HepG2 (cell line): ENCODE results near the gene PAPOLA. TPM values are rescaled to one million over a fixed set of nuclear protein-coding genes. Genes with fewer than 3 reads are reported as not detected.

Experiments used
- ARNT2 ChIP-seq: sonication (generic); formaldehyde crosslinking; IDR thresholded peaks from 2 replicates; pipeline ENCODE4 v1.8.0; 2022; ENCODE audit warnings: mild to moderate bottlenecking, low read depth, missing genetic modification reagents, moderate library complexity
- CEBPB ChIP-seq: IDR thresholded peaks from 2 replicates; pipeline ENCODE4 v1.6.1; 2011; ENCODE audit warnings: low read depth, low read length, improper control_type of control experiment, borderline replicate concordance
- ELF4 ChIP-seq: sonication (generic); formaldehyde crosslinking; IDR thresholded peaks from 2 replicates; pipeline ENCODE4 v1.5.0; 2020; ENCODE audit warnings: missing genetic modification reagents, mild to moderate bottlenecking, moderate library complexity, borderline replicate concordance
- ESRRA ChIP-seq: sonication (generic); formaldehyde crosslinking; IDR thresholded peaks from 2 replicates; pipeline ENCODE4 v1.5.1; 2020; ENCODE audit warnings: mild to moderate bottlenecking, low read depth, missing genetic modification reagents
- HNF4A ChIP-seq: sonication (generic); formaldehyde crosslinking; IDR thresholded peaks from 2 replicates; pipeline ENCODE4 v1.4.0; 2020; ENCODE audit warnings: missing genetic modification reagents
- MAF1 ChIP-seq: sonication (generic); formaldehyde crosslinking; IDR thresholded peaks from 2 replicates; pipeline ENCODE4 v1.5.0; 2020; ENCODE audit warnings: missing genetic modification reagents, borderline replicate concordance
- MBD4 ChIP-seq: IDR thresholded peaks from 2 replicates; pipeline ENCODE4 v1.6.1; 2012; ENCODE audit warnings: low read length, inconsistent platforms, borderline replicate concordance
- MIXL1 ChIP-seq: IDR thresholded peaks from 2 replicates; pipeline ENCODE4 v1.6.1; 2016
- MTF2 ChIP-seq: sonication (generic); formaldehyde crosslinking; IDR thresholded peaks from 2 replicates; pipeline ENCODE4 v1.5.0; 2020; ENCODE audit warnings: missing genetic modification reagents, borderline replicate concordance
- NR2F1 ChIP-seq, 2 experiments: fragments of 450-650 bp in 1 of 2; formaldehyde crosslinking in 1 of 2; IDR thresholded peaks; 2 replicates each; pipeline versions ENCODE4 v1.5.0 to v1.6.1; 2016 to 2020; ENCODE audit warnings: mild to moderate bottlenecking in 1 of 2, missing compliant biosample characterization in 1 of 2, missing genetic modification reagents in 1 of 2, moderate library complexity in 1 of 2
- POLR2AphosphoS2 ChIP-seq: IDR thresholded peaks from 2 replicates; pipeline ENCODE4 v1.6.1; 2011; ENCODE audit warnings: low read depth, low read length, improper control_type of control experiment
- PRDM4 ChIP-seq: sonication (generic); formaldehyde crosslinking; IDR thresholded peaks from 2 replicates; pipeline ENCODE4 v1.9.0; 2021; ENCODE audit warnings: missing genetic modification reagents, borderline replicate concordance
- RBAK ChIP-seq: sonication (generic); formaldehyde crosslinking; IDR thresholded peaks from 2 replicates; pipeline ENCODE4 v1.5.1; 2020; ENCODE audit warnings: mild to moderate bottlenecking, missing genetic modification reagents
- SMC3 ChIP-seq: IDR thresholded peaks from 2 replicates; pipeline ENCODE4 v1.6.1; 2011; ENCODE audit warnings: low read length, improper control_type of control experiment
- SRSF1 ChIP-seq: fragments of 200-400 bp; formaldehyde crosslinking; optimal IDR thresholded peaks from 2 replicates; pipeline ENCODE3; 2017; ENCODE audit warnings: mild to moderate bottlenecking, low read depth, low read length, moderate library complexity
- STAT5B ChIP-seq: sonication (generic); formaldehyde crosslinking; IDR thresholded peaks from 2 replicates; pipeline ENCODE4 v1.4.0; 2020; ENCODE audit warnings: missing genetic modification reagents
- TARDBP ChIP-seq: sonication (generic); formaldehyde crosslinking; IDR thresholded peaks from 2 replicates; pipeline ENCODE4 v1.8.0; 2022; ENCODE audit warnings: mild to moderate bottlenecking, missing genetic modification reagents
- TCF12 ChIP-seq, 2 experiments: fragments of 450-650 bp in 1 of 2; sonication (generic) in 1 of 2; formaldehyde crosslinking in 1 of 2; IDR thresholded peaks; 2 replicates each; pipeline versions ENCODE4 v1.6.1 to v1.8.0; 2017 to 2022; ENCODE audit warnings: antibody characterized with exemption in 1 of 2, mild to moderate bottlenecking in 1 of 2, missing genetic modification reagents in 1 of 2, moderate library complexity in 1 of 2
- ZNF124 ChIP-seq: sonication (generic); formaldehyde crosslinking; IDR thresholded peaks from 2 replicates; pipeline ENCODE4 v1.4.0; 2020; ENCODE audit warnings: missing genetic modification reagents
- ZNF253 ChIP-seq: sonication (generic); formaldehyde crosslinking; IDR thresholded peaks from 2 replicates; pipeline ENCODE4 v1.8.0; 2022; ENCODE audit warnings: mild to moderate bottlenecking, missing genetic modification reagents, borderline replicate concordance
- ZNF30 ChIP-seq: sonication (generic); formaldehyde crosslinking; IDR thresholded peaks from 2 replicates; pipeline ENCODE4 v1.5.0; 2020; ENCODE audit warnings: mild to moderate bottlenecking, missing genetic modification reagents
- ZNF484 ChIP-seq: sonication (generic); formaldehyde crosslinking; IDR thresholded peaks from 2 replicates; pipeline ENCODE4 v1.5.1; 2020; ENCODE audit warnings: mild to moderate bottlenecking, low read depth, missing genetic modification reagents, borderline replicate concordance
- ZNF652 ChIP-seq: IDR thresholded peaks from 2 replicates; pipeline ENCODE4 v1.6.1; 2016; ENCODE audit warnings: low read depth, borderline replicate concordance
- ZNF674 ChIP-seq: sonication (generic); formaldehyde crosslinking; IDR thresholded peaks from 2 replicates; pipeline ENCODE4 v1.5.0; 2020; ENCODE audit warnings: low read depth, mild to moderate bottlenecking, missing genetic modification reagents
- ZNF777 ChIP-seq: sonication (generic); formaldehyde crosslinking; IDR thresholded peaks from 2 replicates; pipeline ENCODE4 v1.4.0; 2020; ENCODE audit warnings: missing genetic modification reagents
- polyA plus RNA-seq, 8 experiments: library from polyadenylated mRNA; depleted of rRNA in 3 of 8; stranded (reverse) in 7 of 8; unstranded in 1 of 8; fragments of >200 nt; fragmentation: Illumina TruSeq in 4 of 8; extraction: Trizol in 4 of 8; gene quantifications; 2 replicates each; pipeline versions ENCODE4 v1.2.1 to v1.2.3, GENCODE V29; 2011 to 2016; ENCODE audit warnings: low read depth in 4 of 8, missing spikeins in 1 of 8, mixed read lengths in 1 of 8; ENCODE audit not compliant: insufficient read depth in 1 of 8
- total RNA-seq, 5 experiments: library from RNA; depleted of rRNA; stranded (reverse); fragments of >200 nt; fragmentation: Illumina TruSeq; extraction: Trizol; gene quantifications; 2 replicates each; pipeline ENCODE4 v1.2.3, GENCODE V29; 2016; ENCODE audit warnings: low read depth in 1 of 5
- TF ChIP-seq, protein P1 (sequence below): sonication (generic); formaldehyde crosslinking; IDR thresholded peaks from 2 replicates; pipeline ENCODE4 v1.5.1; 2020; ENCODE audit warnings: missing genetic modification reagents, mild to moderate bottlenecking, borderline replicate concordance

PAPOLA gene
- total and polyA plus RNA-seq, 2 of the 13 experiments (the other 11 are each of a cell fraction or from before 2014, with no cell fraction given) = 103 to 151 TPM

DNA sequence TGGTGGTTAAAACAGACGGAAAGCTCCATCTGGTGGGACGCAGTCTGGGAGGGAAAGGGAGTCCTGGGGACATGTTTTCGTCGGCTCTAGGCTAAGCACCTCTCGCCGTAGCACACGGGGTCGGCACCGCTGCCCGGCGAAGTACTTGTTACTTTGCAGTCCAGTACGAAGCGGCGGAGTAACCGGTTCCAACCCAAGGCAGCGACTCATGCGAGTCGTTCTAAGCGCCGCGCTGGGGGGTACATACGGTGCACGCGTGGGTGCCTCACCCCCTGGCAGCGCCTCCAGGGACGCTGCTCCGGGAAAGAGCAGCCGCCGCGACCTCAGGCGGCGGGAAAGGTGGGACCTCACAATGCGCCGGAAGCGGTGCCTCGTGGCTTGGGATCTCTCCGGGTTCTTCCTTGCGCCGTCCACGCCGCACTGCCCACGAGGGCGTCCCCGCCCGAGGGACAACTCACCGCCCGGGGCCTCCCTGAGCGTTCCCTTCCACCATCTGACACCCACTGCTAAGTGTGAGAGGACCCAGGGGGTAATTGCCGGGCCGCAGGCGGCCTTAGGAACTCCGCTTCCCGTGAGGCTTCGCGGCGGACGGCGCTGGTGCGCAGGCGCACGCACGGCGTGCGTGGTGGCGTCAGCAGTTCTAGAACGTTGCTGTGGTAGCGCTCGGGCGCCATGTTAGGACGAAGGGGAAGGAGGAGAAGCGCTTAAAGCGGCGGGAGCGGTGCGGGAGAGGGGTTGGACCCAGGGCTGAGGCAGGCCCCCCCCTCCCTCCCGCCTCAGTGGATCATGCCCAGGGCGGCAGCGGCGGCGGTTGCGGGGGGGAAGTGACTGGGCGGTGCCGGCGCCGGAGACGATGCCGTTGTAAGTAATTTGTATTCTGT, at the start of gene PAPOLA (continued):
- TF ChIP-seq NR2F1 (CRISPR knock-in tag; IDR thresholded peaks at IDR 0.05) (no peak), HNF4A (CRISPR knock-in tag) (no peak; the same call in 1 of the 2 replicates), ARNT2 (CRISPR knock-in tag) (peak; percentile 65; the same call in 1 of the 2 replicates), RBAK (peak; percentile 37; the same call in 1 of the 2 replicates), CEBPB (no peak), ZNF484 (CRISPR knock-in tag) (no peak), MAF1 (CRISPR knock-in tag) (0 out of 2 replicates have a peak, but pooled peaks have one; percentile 37), ZNF777 (CRISPR knock-in tag) (peak; percentile 52; the same call in 1 of the 2 replicates), ZNF30 (CRISPR knock-in tag) (peak; percentile 85; the same call in 1 of the 2 replicates), MTF2 (CRISPR knock-in tag) (0 out of 2 replicates have a peak, but pooled peaks have one; percentile 89), SMC3 (no peak), ZNF652 (no peak), TCF12 (IDR thresholded peaks at IDR 0.05) (no peak), TCF12 (CRISPR knock-in tag; IDR thresholded peaks at IDR 0.05) (no peak; the same call in 1 of the 2 replicates), ESRRA (CRISPR knock-in tag) (peak; percentile 20; the same call in 1 of the 2 replicates), STAT5B (no peak), MBD4 (no peak), PRDM4 (CRISPR knock-in tag) (no peak), ZNF674 (CRISPR knock-in tag) (no peak), POLR2AphosphoS2 (no peak), SRSF1 (no peak), ZNF124 (CRISPR knock-in tag) (no peak; the same call in 1 of the 2 replicates), TARDBP (peak; percentile 63), MIXL1 (CRISPR knock-in tag) (peak; percentile 85), ELF4 (CRISPR knock-in tag) (peak; percentile 29; the same call in 1 of the 2 replicates), ZNF253 (CRISPR knock-in tag) (0 out of 2 replicates have a peak, but pooled peaks have one; percentile 9)
- TF ChIP-seq, protein P1, sequence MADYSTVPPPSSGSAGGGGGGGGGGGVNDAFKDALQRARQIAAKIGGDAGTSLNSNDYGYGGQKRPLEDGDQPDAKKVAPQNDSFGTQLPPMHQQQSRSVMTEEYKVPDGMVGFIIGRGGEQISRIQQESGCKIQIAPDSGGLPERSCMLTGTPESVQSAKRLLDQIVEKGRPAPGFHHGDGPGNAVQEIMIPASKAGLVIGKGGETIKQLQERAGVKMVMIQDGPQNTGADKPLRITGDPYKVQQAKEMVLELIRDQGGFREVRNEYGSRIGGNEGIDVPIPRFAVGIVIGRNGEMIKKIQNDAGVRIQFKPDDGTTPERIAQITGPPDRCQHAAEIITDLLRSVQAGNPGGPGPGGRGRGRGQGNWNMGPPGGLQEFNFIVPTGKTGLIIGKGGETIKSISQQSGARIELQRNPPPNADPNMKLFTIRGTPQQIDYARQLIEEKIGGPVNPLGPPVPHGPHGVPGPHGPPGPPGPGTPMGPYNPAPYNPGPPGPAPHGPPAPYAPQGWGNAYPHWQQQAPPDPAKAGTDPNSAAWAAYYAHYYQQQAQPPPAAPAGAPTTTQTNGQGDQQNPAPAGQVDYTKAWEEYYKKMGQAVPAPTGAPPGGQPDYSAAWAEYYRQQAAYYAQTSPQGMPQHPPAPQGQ (CRISPR knock-in tag) = 0 out of 2 replicates have a peak, but pooled peaks have one; percentile 57
